GM19455 (cell line): ENCODE measurements around the gene ROM1.
"Not testable (repeated sequence)": the region's sequence is repeated elsewhere in the genome, so short reads cannot be mapped to it uniquely, and the experiment has no call there.

Experiments
- ATAC-seq: cut with Tn5 transposase; IDR thresholded peaks from one replicate; pipeline ENCODE4 v1.9.1; 2021; ENCODE audit not compliant: unreplicated experiment

Gene ROM1

GRCh38 chr11:62585356-62585755 is 27.7 kb upstream of the ROM1 start:
- not testable (repeated sequence) for ATAC-seq

- ATAC-seq: no peak
These were observed 24.0 kb upstream of the ROM1 start for GRCh38 chr11:62588966-62589637.

- ATAC-seq: peak; percentile 87
These were observed 21.5 kb upstream of the ROM1 start, which contains the start of gene TUT1 for GRCh38 chr11:62591448-62592145. Gene TUT1, minus strand, starts transcription at chr11:62591523. Its CDS starts 38 bp downstream, at chr11:62591485.

- ATAC-seq: no peak
These were observed 20.8 kb upstream of the ROM1 start for GRCh38 chr11:62592146-62592815.

GRCh38 chr11:62592989-62593421 is 20.1 kb upstream of the ROM1 start:
- ATAC-seq: no peak

GRCh38 chr11:62593434-62594044 is 19.5 kb upstream of the ROM1 start:
- ATAC-seq: no peak

GRCh38 chr11:62595124-62595523 is 17.9 kb upstream of the ROM1 start:
- no peak for ATAC-seq

- ATAC-seq: peak; percentile 47
These were observed 13.9 kb upstream of the ROM1 start for GRCh38 chr11:62599069-62599696.

GRCh38 chr11:62599901-62600300 is 13.2 kb upstream of the ROM1 start:
- no peak for ATAC-seq

GRCh38 chr11:62600367-62601121 is 12.5 kb upstream of the ROM1 start:
- no peak for ATAC-seq

- peak; percentile 9 for ATAC-seq
These were observed 12.0 kb upstream of the ROM1 start for GRCh38 chr11:62601122-62601371.

GRCh38 chr11:62601372-62602140 is 11.5 kb upstream of the ROM1 start, which contains the start of gene MTA2:
Gene MTA2, minus strand, starts transcription at chr11:62601865. Its CDS starts 415 bp downstream, at chr11:62601450.
- ATAC-seq: peak; percentile 73

GRCh38 chr11:62602141-62603071 is 10.7 kb upstream of the ROM1 start:
- ATAC-seq: no peak

GRCh38 chr11:62603072-62603408 is 10.0 kb upstream of the ROM1 start:
- no peak for ATAC-seq

GRCh38 chr11:62603776-62604299 is 9.2 kb upstream of the ROM1 start:
- ATAC-seq: no peak

GRCh38 chr11:62604460-62605120 is 8.5 kb upstream of the ROM1 start:
- no peak for ATAC-seq

GRCh38 chr11:62605467-62605866 is 7.6 kb upstream of the ROM1 start:
- ATAC-seq: no peak

- ATAC-seq: no peak
These were observed 7.2 kb upstream of the ROM1 start for GRCh38 chr11:62605902-62606301.
